HEK293T (cell line): ENCODE measurements around the gene SLC34A2.

Source experiments
- CTCF ChIA-PET: fragments of 350-600 bp; formaldehyde crosslinking; extraction: SDS; loops from one replicate; lab custom pipeline; 2021; ENCODE audit warnings: antibody characterized with exemption, inconsistent platforms; lab: Yijun Ruan, JAX
- POLR2A ChIA-PET: fragments of 350-600 bp; formaldehyde crosslinking; extraction: SDS; loops from one replicate; lab custom pipeline; 2020; ENCODE audit warnings: antibody characterized with exemption, inconsistent platforms; lab: Yijun Ruan, JAX
- DNase-seq: peaks from one replicate; pipeline ENCODE4 v3.0.0; 2012; ENCODE audit warnings: mixed read lengths; ENCODE audit errors: extremely low spot score
- ARNT ChIP-seq: fragments of 450-650 bp; IDR thresholded peaks from 2 replicates; pipeline ENCODE4 v1.6.1; 2017; ENCODE audit warnings: mild to moderate bottlenecking
- BHLHE40 ChIP-seq: fragments of 450-650 bp; IDR thresholded peaks from 2 replicates; pipeline ENCODE4 v1.6.1; 2016; ENCODE audit warnings: mild to moderate bottlenecking, moderate library complexity, borderline replicate concordance
- CTBP1 ChIP-seq: fragments of 450-650 bp; IDR thresholded peaks from 2 replicates; pipeline ENCODE4 v1.6.1; 2016; ENCODE audit warnings: borderline replicate concordance
- ELF4 ChIP-seq: fragments of 450-650 bp; IDR thresholded peaks from 2 replicates; pipeline ENCODE4 v1.6.1; 2017; ENCODE audit warnings: antibody characterized with exemption
- FOXA1 ChIP-seq: fragments of 450-650 bp; IDR thresholded peaks from 2 replicates; pipeline ENCODE4 v1.6.1; 2016; ENCODE audit warnings: mild to moderate bottlenecking
- FOXK2 ChIP-seq: fragments of 450-650 bp; IDR thresholded peaks from 2 replicates; pipeline ENCODE4 v1.6.1; 2016; ENCODE audit warnings: mild to moderate bottlenecking
- FOXM1 ChIP-seq: fragments of 450-650 bp; IDR thresholded peaks from 2 replicates; pipeline ENCODE4 v1.6.1; 2017; ENCODE audit warnings: mild to moderate bottlenecking, borderline replicate concordance
- HDGF ChIP-seq: fragments of 450-650 bp; IDR thresholded peaks from 2 replicates; pipeline ENCODE4 v1.6.1; 2017; ENCODE audit warnings: antibody characterized with exemption, borderline replicate concordance
- L3MBTL2 ChIP-seq: fragments of 450-650 bp; conservative IDR thresholded peaks from 2 replicates; pipeline ENCODE4 v1.6.1; 2016; ENCODE audit warnings: mild to moderate bottlenecking
- LEF1 ChIP-seq: fragments of 450-650 bp; IDR thresholded peaks from 2 replicates; pipeline ENCODE4 v1.6.1; 2017; ENCODE audit warnings: mild to moderate bottlenecking, borderline replicate concordance
- NFRKB ChIP-seq: fragments of 450-650 bp; IDR thresholded peaks from 2 replicates; pipeline ENCODE4 v1.6.1; 2016; ENCODE audit warnings: mild to moderate bottlenecking, moderate library complexity
- SP1 ChIP-seq: fragments of 450-650 bp; IDR thresholded peaks from 2 replicates; pipeline ENCODE4 v1.6.1; 2017
- SUZ12 ChIP-seq: fragments of 450-650 bp; IDR thresholded peaks from 2 replicates; pipeline ENCODE4 v1.6.1; 2016; ENCODE audit warnings: mild to moderate bottlenecking
- TARDBP ChIP-seq: fragments of 450-650 bp; IDR thresholded peaks from 2 replicates; pipeline ENCODE4 v1.6.1; 2016
- ZNF384 ChIP-seq: fragments of 450-650 bp; IDR thresholded peaks from 2 replicates; pipeline ENCODE4 v1.6.1; 2016
- TF ChIP-seq, protein P1 (sequence below): fragments of 450-650 bp; IDR thresholded peaks from 2 replicates; pipeline ENCODE4 v1.6.1; 2016

The SLC34A2 gene

GRCh38 chr4:25677943-25678342 lies 22.3 kb downstream of the SLC34A2 start:
- ChIA-PET POLR2A (no interaction called here), CTCF (no interaction called here)
- no peak for TF ChIP-seq LEF1
- TF ChIP-seq BHLHE40 = no peak
- DNase-seq = no peak

GRCh38 chr4:25687773-25688172 lies 32.1 kb downstream of the SLC34A2 start:
- no peak for DNase-seq
- ChIA-PET POLR2A (no interaction called here), CTCF (no interaction called here)
- TF ChIP-seq FOXM1 = no peak
- no peak for TF ChIP-seq SP1
- TF ChIP-seq, protein P1, sequence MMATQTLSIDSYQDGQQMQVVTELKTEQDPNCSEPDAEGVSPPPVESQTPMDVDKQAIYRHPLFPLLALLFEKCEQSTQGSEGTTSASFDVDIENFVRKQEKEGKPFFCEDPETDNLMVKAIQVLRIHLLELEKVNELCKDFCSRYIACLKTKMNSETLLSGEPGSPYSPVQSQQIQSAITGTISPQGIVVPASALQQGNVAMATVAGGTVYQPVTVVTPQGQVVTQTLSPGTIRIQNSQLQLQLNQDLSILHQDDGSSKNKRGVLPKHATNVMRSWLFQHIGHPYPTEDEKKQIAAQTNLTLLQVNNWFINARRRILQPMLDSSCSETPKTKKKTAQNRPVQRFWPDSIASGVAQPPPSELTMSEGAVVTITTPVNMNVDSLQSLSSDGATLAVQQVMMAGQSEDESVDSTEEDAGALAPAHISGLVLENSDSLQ = no peak
- no peak for TF ChIP-seq HDGF

- DNase-seq = no peak
- CTCF ChIA-PET = interaction anchor here (0.7 kb wide), 1 partner anchor 14 kb away, joined by 4 read pairs; no protein-coding TSS in a partner anchor
- POLR2A ChIA-PET = no interaction called here
- TF ChIP-seq BHLHE40 (no peak), LEF1 (no peak), NFRKB (no peak), FOXA1 (no peak), ELF4 (no peak), TARDBP (no peak)
- TF ChIP-seq, protein P1 = no peak
These were observed 38.8 kb downstream of the SLC34A2 start for GRCh38 chr4:25694466-25694865.

DNA sequence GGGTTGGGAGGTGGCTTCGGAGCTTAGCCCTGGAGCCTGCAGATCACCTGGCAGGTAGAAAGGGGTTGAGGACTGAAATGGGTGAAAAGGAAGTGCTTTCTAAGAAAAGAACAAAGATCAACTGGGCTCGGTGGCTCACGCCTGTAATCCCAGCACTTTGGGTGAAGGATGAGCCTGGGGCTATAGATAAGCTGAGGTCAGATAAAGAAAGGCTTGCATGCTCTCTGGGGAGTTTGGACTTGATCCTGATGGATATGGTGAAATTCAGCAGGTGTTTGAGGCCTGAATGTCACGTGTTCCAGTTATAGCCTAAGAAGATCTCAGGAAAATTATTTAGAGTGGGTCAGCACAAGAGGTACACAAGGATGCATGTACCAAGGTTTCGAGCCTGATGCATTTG lies 40.8 kb downstream of the SLC34A2 start:
- TF ChIP-seq TARDBP (no peak), FOXM1 (no peak), SUZ12 (no peak), HDGF (no peak), ELF4 (no peak), L3MBTL2 (no peak), FOXK2 (no peak), ZNF384 (no peak), BHLHE40 (no peak), NFRKB (no peak), ARNT (no peak), SP1 (no peak), LEF1 (no peak), FOXA1 (no peak)
- TF ChIP-seq, protein P1 = no peak
- ChIA-PET CTCF (no interaction called here), POLR2A (no interaction called here)
- DNase-seq = no peak

DNA sequence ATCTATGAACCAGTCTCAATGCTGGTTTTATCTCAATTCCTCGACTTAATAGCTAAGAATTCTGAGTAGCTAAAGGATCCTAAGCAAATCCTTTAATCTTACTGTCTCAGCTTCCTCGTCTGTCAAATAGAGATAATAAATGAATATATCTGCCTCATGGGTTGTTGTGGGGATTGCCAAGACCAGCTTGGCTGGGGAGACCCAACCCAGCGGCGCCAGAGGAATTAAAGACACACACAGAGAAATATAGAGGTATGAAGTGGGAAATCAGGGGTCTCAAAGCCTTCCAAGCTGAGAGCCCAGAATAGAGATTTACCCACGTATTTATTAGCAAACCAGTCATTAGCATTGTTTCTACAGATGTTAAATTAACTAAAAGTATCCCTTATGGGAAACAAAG lies 41.9 kb downstream of the SLC34A2 start:
- ChIA-PET CTCF (no interaction called here), POLR2A (no interaction called here)
- TF ChIP-seq, protein P1 = no peak
- TF ChIP-seq LEF1 (no peak), TARDBP (no peak), NFRKB (no peak), ARNT (no peak), FOXA1 (no peak), ELF4 (no peak), HDGF (no peak), SP1 (no peak)
- no peak for DNase-seq

DNA sequence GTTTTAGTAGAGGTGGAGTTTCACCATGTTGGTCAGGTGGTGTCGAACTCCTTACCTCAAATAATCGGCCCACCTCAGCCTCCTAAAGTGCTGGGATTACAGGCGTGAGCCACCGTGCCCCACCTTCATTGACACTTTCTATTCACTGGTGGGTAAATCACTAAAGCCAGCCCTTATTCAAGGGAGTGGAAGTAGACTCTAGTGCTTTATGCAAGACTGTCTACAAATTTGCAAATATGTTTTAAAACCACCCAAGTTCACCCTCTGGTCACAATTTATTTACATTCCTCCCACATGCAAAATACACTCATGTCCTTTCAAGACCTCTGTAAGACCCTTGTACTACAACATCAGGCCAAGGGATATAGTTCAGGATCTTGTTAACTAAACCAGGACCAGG lies 45.0 kb downstream of the SLC34A2 start:
- no peak for DNase-seq
- TF ChIP-seq SP1 (no peak), L3MBTL2 (no peak)
- POLR2A ChIA-PET = no interaction called here
- CTCF ChIA-PET = no interaction called here

- CTCF ChIA-PET = no interaction called here
- no peak for TF ChIP-seq L3MBTL2
- TF ChIP-seq ELF4 = no peak
- TF ChIP-seq FOXA1 = no peak
- TF ChIP-seq ZNF384 = no peak
- TF ChIP-seq CTBP1 = no peak
- TF ChIP-seq ARNT = no peak
- no peak for TF ChIP-seq BHLHE40
- no peak for TF ChIP-seq FOXM1
- no peak for TF ChIP-seq NFRKB
- DNase-seq = no peak
- POLR2A ChIA-PET = no interaction called here
These were observed 47.2 kb downstream of the SLC34A2 start for GRCh38 chr4:25702848-25703247.
